ENCODE data around the gene SRP68.

DNA sequence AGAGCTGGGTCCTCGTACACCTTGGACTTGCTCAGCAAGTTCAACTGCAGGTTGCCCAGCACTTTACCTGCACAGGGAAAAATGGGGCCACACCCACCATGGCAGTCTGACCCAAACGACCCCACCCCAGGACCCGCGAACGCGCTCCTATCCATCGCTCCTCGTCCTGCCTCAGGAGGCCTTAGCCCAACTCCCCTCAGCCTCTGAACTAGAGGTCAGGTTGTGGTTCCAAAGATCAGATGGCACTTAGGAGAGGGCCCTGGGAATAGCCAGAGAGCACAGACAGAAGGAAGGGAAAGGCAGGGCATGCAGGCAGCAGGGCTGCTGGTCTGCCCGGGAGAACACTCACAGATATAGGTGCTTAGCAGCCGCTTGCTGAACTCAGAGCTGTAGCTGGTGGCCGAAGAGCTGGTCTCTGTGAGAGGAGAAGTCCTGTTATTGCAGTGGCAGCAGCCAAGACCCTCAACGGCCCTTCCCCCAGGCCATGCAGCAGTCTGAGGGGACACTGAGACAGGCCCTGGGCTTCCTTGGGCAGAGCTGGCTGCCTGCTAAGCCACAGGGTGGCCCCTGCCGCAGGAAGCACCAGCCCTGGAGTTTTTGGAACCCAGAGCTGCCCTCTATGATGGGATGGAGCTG, 13.5 kb upstream of the SRP68 start:
- no peak for TF ChIP-seq HCFC1 (IDR thresholded peaks at IDR 0.05; ENCODE audit: low read depth, low read length)
- TF ChIP-seq FOXO4 (CRISPR knock-in tag; IDR thresholded peaks at IDR 0.05) = no peak
